GM21390 (cell line): ENCODE measurements around the gene PRPSAP2.

Experiments used
- ATAC-seq: cut with Tn5 transposase; IDR thresholded peaks from one replicate; pipeline ENCODE4 v1.9.1; 2021; ENCODE audit not compliant: unreplicated experiment

PRPSAP2 gene

DNA sequence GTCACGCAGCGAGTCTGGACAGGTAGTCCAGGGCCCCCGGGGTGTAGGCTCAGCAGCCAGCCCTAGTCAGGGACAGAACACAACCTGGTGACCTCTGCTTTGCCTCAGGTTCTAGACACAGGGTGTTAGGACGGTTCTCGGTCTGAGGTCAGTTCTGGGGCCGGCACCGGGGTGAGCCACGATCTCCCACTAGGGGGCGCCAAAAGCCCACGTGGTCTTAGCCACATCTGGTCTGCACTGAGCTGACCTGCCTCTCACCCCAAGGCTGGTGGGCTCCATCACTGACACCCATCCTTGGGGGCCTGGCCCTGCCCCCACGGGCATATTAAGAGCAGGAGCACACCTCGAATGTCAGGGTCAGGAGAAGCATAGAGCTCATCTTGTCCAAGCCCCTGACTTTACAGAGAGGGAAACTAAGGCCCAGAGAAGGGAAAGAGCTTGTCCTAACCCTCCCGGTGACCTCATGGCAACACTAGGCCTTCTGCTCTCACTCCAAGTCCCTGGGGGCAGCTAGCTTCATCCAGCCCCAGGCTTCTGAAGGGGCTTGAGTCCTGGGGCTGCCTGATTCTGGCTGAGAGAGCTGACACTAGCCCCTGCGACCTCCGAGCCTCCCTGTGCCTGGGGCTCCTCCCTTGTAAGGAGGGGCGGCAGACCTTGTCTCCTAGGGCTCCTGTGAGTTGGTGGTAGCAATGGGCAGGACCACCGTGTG lies 103.0 kb downstream of the PRPSAP2 start:
- ATAC-seq, result peak; percentile 58

DNA sequence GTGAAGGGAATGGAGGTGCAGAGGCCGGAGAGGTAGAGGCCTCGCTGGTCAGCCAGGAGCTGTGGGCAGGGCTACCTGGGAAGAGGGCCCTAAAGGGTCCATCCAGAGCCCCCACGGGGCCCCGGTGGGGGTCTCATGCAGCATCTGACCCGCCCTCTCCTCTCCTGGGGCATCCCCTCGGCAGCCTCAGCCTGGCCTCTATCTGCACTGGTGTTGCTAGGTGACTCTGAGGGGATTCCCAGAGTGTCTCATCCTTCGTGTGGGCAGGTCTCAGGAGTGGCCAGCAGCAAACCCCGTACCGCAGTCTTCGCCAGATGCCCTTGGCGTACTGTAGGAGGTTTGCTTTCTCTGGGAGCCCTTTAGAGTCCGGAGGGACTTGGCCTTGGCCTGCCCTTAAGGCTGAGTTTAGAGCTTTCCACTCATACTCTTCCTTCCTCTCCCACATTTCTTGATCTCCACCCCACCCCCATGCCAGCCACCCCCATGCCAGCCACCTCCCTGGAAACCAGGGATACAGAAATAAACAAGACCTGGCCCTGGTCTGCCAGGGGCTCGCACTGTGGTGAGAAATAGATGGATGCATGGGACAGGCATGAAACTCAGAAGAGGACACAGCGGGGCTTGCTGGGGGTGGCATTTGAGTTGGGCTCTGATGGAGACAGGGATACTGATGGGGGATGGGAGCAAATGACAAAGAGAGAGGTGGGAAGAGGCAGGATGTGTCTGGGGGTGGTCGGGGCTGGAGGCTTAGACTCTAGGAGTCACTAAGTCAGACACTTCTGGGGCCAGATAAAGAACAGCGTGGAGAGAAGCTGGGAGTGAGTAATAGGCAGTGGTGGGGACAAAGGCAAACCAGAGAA lies 103.9 kb downstream of the PRPSAP2 start:
- no peak for ATAC-seq

- no peak for ATAC-seq
Measured at GRCh38 chr17:18962494-18962815, 104.5 kb downstream of the PRPSAP2 start.

- no peak for ATAC-seq
Measured at GRCh38 chr17:18963126-18964017, 105.4 kb downstream of the PRPSAP2 start.

DNA sequence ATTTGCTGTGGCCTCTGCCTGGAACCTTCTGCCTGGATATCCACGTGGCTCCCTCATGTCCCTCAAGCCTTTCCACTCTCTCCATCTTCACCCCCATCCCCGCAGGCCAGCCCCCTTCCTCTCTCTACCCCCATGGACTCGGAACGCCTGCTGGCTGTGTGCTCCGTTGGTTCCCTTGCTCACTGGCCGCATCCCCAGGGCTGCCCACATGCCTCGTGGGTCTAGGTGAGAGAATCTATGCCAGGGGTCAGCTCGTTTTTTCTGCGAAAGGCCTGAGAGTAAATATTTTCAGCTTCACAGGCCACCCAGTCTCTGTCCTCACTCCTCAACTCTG lies 106.1 kb downstream of the PRPSAP2 start:
- no peak for ATAC-seq

DNA sequence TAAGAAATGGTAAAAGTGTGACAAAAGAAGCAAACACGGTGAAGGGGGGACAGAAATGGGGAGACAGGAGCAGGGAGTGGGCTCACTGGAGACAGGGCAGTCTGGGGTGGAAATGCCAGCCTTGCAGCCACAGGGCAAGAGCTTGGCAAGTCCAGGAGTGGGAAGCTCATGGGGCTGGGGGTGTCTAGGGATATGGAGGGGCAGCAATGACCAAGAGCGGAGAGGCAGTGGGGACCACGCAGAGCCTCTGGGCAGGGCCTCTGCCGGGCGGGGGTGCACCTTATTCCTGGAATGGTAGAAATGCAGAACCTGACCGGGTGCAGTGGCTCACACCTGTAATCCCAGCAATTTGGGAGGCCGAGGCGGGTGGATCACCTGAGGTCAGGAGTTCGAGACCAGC lies 106.6 kb downstream of the PRPSAP2 start:
- ATAC-seq, result no peak

DNA sequence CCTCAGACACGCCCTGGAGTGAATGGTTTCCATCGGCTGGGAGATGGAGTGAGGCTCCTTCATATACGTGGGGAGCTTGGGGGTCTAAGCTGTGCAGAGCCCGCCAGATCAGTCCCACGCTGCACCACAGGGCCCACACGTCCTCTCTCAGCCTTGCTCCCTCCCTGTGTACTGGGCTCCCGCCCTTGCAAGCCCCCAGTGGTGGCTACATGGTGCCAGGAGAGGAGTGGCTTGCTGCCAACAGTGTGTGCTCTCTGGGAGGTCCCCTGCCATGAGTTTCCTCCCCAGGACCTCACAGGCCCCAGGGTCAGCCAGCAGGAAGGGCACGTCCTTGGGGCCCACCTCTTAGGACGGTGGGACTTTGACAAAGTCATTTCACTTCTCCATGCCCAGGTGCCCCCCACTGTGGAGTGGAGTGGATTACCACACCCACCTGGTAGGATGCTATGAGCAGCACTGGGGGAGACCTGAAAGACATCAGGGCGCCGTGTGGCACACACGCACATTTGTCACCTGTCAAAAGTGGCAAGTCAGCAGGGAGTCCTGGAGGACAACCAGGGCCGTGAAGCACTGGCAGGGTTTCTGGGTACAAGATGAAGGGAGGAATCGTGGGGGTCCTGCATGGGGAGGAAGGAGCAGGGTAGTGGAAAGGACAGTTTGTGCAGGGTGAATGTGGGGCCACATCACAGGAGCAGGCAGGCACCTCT lies 107.8 kb downstream of the PRPSAP2 start:
- ATAC-seq, result no peak

GRCh38 chr17:18966831-18967624 lies 109.1 kb downstream of the PRPSAP2 start:
- no peak for ATAC-seq

- ATAC-seq, result no peak
Measured at GRCh38 chr17:18967916-18968315, 110.0 kb downstream of the PRPSAP2 start.

DNA sequence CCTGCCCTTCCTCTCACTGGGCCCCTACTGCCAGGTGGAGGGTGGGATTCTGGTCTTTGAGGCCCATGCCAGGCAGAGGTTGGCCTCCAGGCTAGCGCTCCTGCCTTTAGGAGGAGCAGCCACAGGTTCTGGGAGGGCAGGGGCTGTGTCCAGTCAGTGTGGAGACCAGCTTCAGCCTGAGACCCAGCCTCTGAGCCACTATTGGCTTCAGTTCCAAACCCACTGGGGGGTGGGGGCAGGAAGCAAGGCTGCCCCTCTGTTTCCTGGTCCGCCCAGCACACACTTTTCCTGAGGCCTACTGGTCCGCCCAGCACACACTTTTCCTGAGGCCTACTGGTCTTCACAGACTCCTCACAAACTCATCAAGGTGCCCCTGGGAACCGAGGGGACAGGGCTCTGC lies 110.4 kb downstream of the PRPSAP2 start:
- ATAC-seq, result no peak

DNA sequence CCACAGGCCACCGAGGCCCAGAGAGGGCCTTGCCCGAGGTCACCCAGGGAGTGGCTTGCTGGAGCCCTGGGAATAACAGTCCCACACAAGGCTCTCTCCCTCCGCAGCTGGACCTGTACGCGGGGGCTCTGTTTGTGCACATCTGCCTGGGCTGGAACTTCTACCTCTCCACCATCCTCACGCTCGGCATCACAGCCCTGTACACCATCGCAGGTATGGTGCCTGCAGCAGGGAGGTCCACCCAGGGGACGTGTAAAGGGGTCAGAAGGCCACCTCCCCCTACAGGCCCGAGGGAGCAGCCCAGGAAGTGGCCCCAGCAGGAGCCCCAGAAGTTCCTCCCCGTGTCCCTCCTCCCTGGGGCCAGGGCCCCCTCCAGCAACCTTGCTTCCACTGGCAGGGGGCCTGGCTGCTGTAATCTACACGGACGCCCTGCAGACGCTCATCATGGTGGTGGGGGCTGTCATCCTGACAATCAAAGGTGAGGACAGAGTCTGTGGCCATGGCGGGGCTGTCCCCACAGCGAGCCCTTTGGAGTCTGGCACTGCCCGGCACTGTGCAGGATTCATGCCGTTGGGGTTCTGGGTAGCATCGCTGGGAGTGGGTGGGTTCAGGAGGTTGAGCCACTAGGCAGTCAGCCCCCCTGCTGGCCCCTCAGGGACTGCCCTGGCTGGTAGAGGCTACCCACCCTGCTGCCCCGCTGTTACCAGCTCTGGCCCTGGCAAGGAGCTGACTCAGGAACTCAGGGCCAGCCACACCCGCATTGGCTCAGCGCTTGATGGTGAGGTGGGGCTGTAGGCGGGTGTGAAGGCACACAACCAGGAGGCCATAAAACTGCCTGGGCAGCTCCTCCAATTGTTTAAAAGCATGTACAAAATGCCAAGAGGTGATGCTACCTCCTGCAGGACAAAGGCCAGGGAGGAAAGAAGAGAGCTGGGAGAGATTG lies 111.3 kb downstream of the PRPSAP2 start:
- ATAC-seq, result no peak

GRCh38 chr17:18970582-18971480 lies 112.9 kb downstream of the PRPSAP2 start:
- ATAC-seq, result no peak

DNA sequence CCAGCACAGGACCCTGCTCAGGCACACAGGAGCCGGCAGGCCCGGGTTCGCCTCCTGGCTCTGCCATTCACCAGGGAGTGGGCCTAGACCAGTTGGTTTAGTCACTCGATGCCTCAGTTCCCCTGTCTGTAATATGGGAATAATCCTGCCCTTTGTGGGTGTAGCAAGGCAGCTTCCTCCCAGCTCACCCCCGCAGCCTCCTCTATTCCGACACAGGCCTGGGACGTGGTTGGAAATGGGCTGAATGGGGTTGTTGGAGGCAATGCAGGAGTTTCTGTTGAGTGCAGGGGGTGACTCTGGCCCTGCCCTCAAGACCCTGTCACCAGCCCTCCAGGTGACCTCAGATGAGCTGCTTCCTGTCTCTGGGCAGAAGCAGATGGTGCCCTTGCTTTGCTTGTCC lies 113.9 kb downstream of the PRPSAP2 start:
- no peak for ATAC-seq

GRCh38 chr17:18974407-18975149 lies 116.6 kb downstream of the PRPSAP2 start:
- no peak for ATAC-seq

GRCh38 chr17:18975597-18975996 lies 117.7 kb downstream of the PRPSAP2 start:
- no peak for ATAC-seq

DNA sequence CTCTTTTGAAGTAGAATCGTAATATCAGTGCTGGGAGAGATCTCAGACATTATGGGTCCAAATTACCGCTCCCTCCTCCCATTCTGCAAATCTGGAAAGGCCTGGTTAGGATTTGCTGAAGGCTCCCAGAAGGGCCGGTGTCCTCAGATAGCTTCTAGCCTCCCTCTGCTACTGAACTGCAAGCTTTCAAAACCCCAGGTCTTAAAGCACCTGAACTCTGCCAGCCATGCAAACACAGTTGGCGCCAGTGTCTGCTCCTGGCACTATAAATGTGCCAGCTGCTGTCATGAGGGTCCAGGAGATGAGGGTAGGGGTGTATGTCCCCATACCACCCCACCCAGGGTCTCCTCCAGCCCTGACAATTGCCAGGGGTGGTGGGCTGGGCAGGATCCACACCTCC lies 118.3 kb downstream of the PRPSAP2 start:
- ATAC-seq, result no peak

DNA sequence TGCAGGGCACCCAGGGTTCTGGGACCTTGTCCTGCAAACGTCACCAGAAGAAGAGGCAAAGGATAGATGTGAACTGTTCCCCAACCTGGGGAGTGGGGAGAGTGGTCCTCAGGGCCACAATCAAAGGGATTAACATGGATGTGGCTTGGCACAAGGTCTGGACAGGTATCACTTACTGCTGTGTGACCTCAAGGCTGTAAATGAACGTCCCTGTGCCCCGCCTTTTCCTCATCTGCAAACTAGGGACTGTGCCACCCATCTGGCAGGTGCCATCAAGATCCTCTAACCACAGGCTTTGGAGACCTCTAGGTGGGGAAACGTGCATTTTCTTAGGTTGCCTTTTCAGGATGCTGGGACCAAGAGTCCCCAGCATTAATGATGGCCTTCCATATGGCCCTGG lies 119.1 kb downstream of the PRPSAP2 start:
- ATAC-seq, result no peak
